ENCODE data around the gene SSR4. TPM values are rescaled to one million over a fixed set of nuclear protein-coding genes. Genes with fewer than 3 reads are reported as not detected.
"Not testable (repeated sequence)": the region's sequence is repeated elsewhere in the genome, so short reads cannot be mapped to it uniquely, and the experiment has no call there.

SSR4 gene
- total RNA-seq, 1 donor: 156 TPM

DNA sequence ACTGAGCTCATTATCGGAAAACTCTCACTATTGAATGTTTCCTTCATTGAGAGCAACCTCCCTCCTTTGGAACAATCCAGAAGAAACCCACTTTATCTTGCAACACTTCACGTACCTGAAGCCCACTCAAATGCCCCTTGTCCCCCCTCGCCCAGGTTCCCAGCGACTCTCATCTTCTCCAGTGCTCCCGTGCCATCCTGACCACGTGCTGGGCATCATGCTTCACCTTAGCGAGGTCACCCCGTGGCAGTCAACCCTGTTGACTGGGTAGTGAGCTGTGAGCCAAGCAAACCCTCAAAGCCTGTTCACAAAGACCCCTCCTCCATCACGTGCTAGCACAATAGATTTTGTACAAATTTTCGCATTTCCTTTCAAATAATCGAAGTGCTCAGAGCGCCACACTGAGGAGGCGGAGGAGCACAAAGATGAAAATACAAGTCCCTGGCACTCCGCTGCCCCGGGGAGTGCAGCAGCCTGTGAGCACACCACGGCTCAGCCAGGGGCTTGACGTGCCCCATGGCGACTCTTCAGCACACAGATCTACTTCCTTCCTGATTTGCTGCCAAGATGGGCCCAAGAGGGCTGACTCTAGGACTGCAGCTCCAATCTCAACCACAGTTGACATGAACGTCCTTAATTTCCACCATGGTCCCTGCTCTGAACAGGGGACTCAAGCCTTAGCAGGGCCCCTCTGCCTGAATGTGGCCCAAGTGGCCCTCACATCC, 20.3 kb downstream of the SSR4 start:
- H4K20me1 ChIP-seq (ENCODE audit: insufficient read depth, low read length): no peaks in the 10 kb centered on the region
- no peaks in the 10 kb centered on the region for H3K36me3 ChIP-seq (ENCODE audit: insufficient read depth, low read length)
- no peaks in the 10 kb centered on the region for H3K4me1 ChIP-seq (ENCODE audit: insufficient read depth, low read length)
- H3K27me3 ChIP-seq (ENCODE audit: insufficient read depth, low read length): peaks cover 14% of the 10 kb centered on the region
- no peak overlapping the region for H2AFZ ChIP-seq (ENCODE audit: low read length)
- no peak overlapping the region for H3K27ac ChIP-seq (ENCODE audit: low read depth, low read length)
- H3K4me2 ChIP-seq (ENCODE audit: insufficient read depth, low read length): no peak overlapping the region
- no peaks in the 10 kb centered on the region for H3K79me2 ChIP-seq (ENCODE audit: insufficient read depth, low read length)
- peak; percentile 64 for DNase-seq (ENCODE audit: insufficient read length, low spot score, missing footprints)
- H3K4me3 ChIP-seq (ENCODE audit: insufficient read depth, low read length): no peak overlapping the region
- no peaks in the 10 kb centered on the region for H3K9me3 ChIP-seq (ENCODE audit: low read depth, low read length)
- TF ChIP-seq, protein P1, sequence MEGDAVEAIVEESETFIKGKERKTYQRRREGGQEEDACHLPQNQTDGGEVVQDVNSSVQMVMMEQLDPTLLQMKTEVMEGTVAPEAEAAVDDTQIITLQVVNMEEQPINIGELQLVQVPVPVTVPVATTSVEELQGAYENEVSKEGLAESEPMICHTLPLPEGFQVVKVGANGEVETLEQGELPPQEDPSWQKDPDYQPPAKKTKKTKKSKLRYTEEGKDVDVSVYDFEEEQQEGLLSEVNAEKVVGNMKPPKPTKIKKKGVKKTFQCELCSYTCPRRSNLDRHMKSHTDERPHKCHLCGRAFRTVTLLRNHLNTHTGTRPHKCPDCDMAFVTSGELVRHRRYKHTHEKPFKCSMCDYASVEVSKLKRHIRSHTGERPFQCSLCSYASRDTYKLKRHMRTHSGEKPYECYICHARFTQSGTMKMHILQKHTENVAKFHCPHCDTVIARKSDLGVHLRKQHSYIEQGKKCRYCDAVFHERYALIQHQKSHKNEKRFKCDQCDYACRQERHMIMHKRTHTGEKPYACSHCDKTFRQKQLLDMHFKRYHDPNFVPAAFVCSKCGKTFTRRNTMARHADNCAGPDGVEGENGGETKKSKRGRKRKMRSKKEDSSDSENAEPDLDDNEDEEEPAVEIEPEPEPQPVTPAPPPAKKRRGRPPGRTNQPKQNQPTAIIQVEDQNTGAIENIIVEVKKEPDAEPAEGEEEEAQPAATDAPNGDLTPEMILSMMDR (IDR thresholded peaks at IDR 0.05; ENCODE audit: extremely low read depth, low read depth, low read length): no peak

DNA sequence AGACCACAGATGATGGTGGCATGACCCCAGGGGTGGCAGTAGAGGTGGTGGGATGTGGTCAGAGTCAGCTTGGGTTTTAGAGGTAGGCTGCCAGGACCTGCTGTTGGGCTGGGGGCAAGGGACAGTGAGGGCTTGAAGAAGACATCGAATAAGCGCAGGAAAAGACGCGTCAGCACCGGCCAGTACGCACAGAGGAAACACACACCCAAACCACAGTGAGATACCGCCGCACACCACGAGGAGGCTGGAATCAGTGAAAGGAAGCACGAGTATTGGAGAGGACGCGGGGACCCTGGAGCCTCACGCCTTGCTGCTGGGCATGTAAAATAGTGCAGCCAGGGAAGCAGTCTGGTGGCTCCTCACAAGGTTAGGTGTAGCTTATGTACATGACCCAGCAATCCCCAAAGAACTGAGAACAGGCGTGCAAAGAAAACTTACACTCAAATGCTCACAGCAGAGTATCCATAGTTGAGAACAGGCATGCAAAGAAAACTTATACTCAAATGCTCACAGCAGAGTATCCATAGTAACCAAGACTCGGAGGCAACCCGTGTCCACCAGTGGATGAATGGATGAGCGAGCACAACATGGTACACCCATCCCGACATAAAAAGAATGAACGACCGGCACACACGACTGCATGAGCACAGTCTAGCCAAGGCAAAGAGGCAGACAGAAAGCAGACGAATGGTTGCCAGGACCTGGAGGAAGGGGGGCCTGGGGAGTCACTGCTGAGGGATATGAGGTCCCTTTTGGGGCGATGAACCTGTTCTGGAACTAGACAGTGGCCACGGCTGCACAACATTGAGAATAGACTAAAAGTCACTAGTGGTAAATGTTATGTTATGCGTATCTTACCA, 22.6 kb downstream of the SSR4 start:
- no peak overlapping the region for H3K4me2 ChIP-seq (ENCODE audit: insufficient read depth, low read length)
- H3K36me3 ChIP-seq (ENCODE audit: insufficient read depth, low read length): no peaks in the 10 kb centered on the region
- no peak overlapping the region for H3K27ac ChIP-seq (ENCODE audit: low read depth, low read length)
- no peak overlapping the region for H2AFZ ChIP-seq (ENCODE audit: low read length)
- TF ChIP-seq, protein P1 (IDR thresholded peaks at IDR 0.05; ENCODE audit: extremely low read depth, low read depth, low read length): no peak
- no peak overlapping the region for H3K4me3 ChIP-seq (ENCODE audit: insufficient read depth, low read length)
- H3K27me3 ChIP-seq (ENCODE audit: insufficient read depth, low read length): peaks cover 20% of the 10 kb centered on the region
- H4K20me1 ChIP-seq (ENCODE audit: insufficient read depth, low read length): no peaks in the 10 kb centered on the region
- no peaks in the 10 kb centered on the region for H3K9me3 ChIP-seq (ENCODE audit: low read depth, low read length)
- no peaks in the 10 kb centered on the region for H3K4me1 ChIP-seq (ENCODE audit: insufficient read depth, low read length)
- no peaks in the 10 kb centered on the region for H3K79me2 ChIP-seq (ENCODE audit: insufficient read depth, low read length)
- DNase-seq (ENCODE audit: insufficient read length, low spot score, missing footprints): peak; percentile 91

GRCh38 chrX:153818064-153818463, 23.6 kb downstream of the SSR4 start:
- not testable (repeated sequence) for H3K27ac ChIP-seq (ENCODE audit: low read depth, low read length); H3K4me3 ChIP-seq (ENCODE audit: insufficient read depth, low read length); H2AFZ ChIP-seq (ENCODE audit: low read length); H3K79me2 ChIP-seq (ENCODE audit: insufficient read depth, low read length); H3K36me3 ChIP-seq (ENCODE audit: insufficient read depth, low read length); H3K9me3 ChIP-seq (ENCODE audit: low read depth, low read length); H3K4me2 ChIP-seq (ENCODE audit: insufficient read depth, low read length); H3K4me1 ChIP-seq (ENCODE audit: insufficient read depth, low read length); H4K20me1 ChIP-seq (ENCODE audit: insufficient read depth, low read length)
- peak; percentile 32 for DNase-seq (ENCODE audit: insufficient read length, low spot score, missing footprints)
- peaks cover 20% of the 10 kb centered on the region for H3K27me3 ChIP-seq (ENCODE audit: insufficient read depth, low read length)

DNA sequence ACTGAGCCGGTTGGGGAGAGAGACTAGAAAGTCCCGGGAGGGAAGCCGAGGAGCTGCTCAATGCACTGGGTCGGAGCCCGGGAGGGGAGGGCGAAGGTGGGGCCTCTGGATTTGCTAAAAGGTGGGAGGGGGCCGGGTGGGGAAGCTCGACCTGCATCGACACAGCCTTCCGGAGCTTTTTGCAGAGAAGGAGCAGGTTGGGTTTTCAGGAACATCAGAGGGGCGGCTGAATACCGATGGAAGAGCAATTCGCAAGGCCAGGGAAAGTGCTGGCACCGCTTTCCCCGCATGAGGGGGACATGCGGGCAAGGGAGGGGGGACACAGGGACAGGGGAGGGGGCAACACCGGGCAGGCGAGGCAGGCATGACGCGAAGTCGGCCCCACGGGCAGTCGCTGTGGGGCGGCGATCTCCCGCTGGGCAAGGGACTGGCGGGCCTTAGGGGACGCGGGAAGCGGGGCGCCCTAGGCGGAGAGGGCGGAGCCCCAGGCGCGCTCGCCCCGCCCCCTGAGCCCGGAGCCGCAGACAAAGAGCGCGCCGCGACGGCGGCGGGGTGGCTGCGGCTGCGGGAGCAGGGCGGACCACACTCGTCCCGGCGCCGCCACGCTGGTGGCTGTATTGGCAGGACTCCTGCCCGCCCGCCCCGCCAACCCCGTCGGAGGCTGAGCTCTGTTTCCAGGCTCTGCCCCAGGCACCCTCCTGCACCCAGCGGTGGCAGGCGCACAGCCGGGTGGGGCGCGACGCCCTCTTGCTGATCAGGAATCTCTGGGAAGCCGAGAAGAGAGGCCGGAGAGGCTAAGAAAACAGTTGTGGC, 24.3 kb downstream of the SSR4 start:
- H3K4me1 ChIP-seq (ENCODE audit: insufficient read depth, low read length): no peaks in the 10 kb centered on the region
- peak overlapping the region; percentile 36 for H3K4me2 ChIP-seq (ENCODE audit: insufficient read depth, low read length)
- no peaks in the 10 kb centered on the region for H3K36me3 ChIP-seq (ENCODE audit: insufficient read depth, low read length)
- peak overlapping the region; percentile 35 for H3K4me3 ChIP-seq (ENCODE audit: insufficient read depth, low read length)
- no peak overlapping the region for H2AFZ ChIP-seq (ENCODE audit: low read length)
- DNase-seq (ENCODE audit: insufficient read length, low spot score, missing footprints): peak; percentile 90
- H3K27ac ChIP-seq (ENCODE audit: low read depth, low read length): no peak overlapping the region
- TF ChIP-seq, protein P1 (IDR thresholded peaks at IDR 0.05; ENCODE audit: extremely low read depth, low read depth, low read length): no peak
- no peaks in the 10 kb centered on the region for H4K20me1 ChIP-seq (ENCODE audit: insufficient read depth, low read length)
- H3K79me2 ChIP-seq (ENCODE audit: insufficient read depth, low read length): no peaks in the 10 kb centered on the region
- peaks cover 20% of the 10 kb centered on the region for H3K27me3 ChIP-seq (ENCODE audit: insufficient read depth, low read length)
- H3K9me3 ChIP-seq (ENCODE audit: low read depth, low read length): no peaks in the 10 kb centered on the region

All from osteoblast (primary cell).